GM12892 (cell line): ENCODE results near the gene FN1.

Experiments used
- POLR2A ChIP-seq: IDR thresholded peaks from 2 replicates; pipeline ENCODE4 v1.6.1; 2011; ENCODE audit warnings: low read depth, low read length, control low read depth
- POLR2AphosphoS5 ChIP-seq: IDR thresholded peaks from 2 replicates; pipeline ENCODE4 v1.6.1; 2011; ENCODE audit warnings: low read depth, low read length, control low read depth
- TAF1 ChIP-seq: IDR thresholded peaks from 2 replicates; pipeline ENCODE4 v1.6.1; 2011; ENCODE audit warnings: low read depth, mild to moderate bottlenecking, control low read depth, low read length, borderline replicate concordance

- TF ChIP-seq POLR2AphosphoS5 (no peak), POLR2A (no peak), TAF1 (no peak)
These were observed 1.2 kb downstream of the FN1 start for GRCh38 chr2:215434447-215435279.
